Measurements from ENCODE around the gene SERPINB3.

DNA sequence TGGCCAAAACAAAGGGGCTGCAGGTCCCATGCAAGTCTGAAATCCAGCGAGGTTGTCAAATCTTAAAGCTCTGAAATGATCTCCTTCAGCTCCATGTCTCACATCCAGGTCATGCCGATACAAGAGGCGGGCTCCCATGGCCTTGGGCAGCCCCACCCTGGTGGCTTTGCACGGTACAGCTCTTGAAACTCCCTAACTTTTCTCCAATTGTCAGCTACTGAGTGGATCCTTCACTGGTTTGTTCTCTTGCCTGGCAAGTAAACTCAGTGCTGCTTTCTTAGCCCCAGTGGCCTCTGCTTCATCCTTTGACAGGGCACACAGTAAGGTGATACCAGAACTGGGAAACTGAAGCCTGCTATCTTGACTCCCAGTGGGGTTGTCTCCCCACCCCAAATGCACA lies 48.3 kb downstream of the SERPINB3 start:
- TF ChIP-seq, protein P1, sequence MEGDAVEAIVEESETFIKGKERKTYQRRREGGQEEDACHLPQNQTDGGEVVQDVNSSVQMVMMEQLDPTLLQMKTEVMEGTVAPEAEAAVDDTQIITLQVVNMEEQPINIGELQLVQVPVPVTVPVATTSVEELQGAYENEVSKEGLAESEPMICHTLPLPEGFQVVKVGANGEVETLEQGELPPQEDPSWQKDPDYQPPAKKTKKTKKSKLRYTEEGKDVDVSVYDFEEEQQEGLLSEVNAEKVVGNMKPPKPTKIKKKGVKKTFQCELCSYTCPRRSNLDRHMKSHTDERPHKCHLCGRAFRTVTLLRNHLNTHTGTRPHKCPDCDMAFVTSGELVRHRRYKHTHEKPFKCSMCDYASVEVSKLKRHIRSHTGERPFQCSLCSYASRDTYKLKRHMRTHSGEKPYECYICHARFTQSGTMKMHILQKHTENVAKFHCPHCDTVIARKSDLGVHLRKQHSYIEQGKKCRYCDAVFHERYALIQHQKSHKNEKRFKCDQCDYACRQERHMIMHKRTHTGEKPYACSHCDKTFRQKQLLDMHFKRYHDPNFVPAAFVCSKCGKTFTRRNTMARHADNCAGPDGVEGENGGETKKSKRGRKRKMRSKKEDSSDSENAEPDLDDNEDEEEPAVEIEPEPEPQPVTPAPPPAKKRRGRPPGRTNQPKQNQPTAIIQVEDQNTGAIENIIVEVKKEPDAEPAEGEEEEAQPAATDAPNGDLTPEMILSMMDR (IDR thresholded peaks at IDR 0.05), result no peak
- TF ChIP-seq POLR2A (IDR thresholded peaks at IDR 0.05) (no peak), EP300 (IDR thresholded peaks at IDR 0.05) (no peak)

All from ovary (tissue), 3 donors.